ENCODE measurements around the gene FABP1.

GRCh38 chr2:88126772-88127637 lies 857 bp downstream of the FABP1 start:
- TF ChIP-seq, protein P1, sequence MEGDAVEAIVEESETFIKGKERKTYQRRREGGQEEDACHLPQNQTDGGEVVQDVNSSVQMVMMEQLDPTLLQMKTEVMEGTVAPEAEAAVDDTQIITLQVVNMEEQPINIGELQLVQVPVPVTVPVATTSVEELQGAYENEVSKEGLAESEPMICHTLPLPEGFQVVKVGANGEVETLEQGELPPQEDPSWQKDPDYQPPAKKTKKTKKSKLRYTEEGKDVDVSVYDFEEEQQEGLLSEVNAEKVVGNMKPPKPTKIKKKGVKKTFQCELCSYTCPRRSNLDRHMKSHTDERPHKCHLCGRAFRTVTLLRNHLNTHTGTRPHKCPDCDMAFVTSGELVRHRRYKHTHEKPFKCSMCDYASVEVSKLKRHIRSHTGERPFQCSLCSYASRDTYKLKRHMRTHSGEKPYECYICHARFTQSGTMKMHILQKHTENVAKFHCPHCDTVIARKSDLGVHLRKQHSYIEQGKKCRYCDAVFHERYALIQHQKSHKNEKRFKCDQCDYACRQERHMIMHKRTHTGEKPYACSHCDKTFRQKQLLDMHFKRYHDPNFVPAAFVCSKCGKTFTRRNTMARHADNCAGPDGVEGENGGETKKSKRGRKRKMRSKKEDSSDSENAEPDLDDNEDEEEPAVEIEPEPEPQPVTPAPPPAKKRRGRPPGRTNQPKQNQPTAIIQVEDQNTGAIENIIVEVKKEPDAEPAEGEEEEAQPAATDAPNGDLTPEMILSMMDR (conservative IDR thresholded peaks at IDR 0.05 in 1 of 2, IDR thresholded peaks at IDR 0.05 in 1 of 2; ENCODE audit: low read depth in 1 of 2, low read length in 2 of 2), result no peak
- TF ChIP-seq EZH2 (IDR thresholded peaks at IDR 0.05; ENCODE audit: low read length, missing control alignments), result no peak

Measured in fibroblast of lung (primary cell).